Coronary artery (tissue), 2 donors: ENCODE data around the gene MMP15.

Experiments used
- DNase-seq: peaks from one replicate; pipeline ENCODE4 v3.0.0-alpha.2; 2017; ENCODE audit warnings: low spot score
- H3K27ac ChIP-seq, 2 donors: fragments of 200-600 bp; sonication (generic); one replicate each; pipeline ENCODE4 v1.5.1; 2016 to 2019
- H3K4me3 ChIP-seq: fragments of 200-600 bp; sonication (generic); 2 replicates; pipeline ENCODE4 v1.5.1; 2016; ENCODE audit warnings: mild to moderate bottlenecking, moderate library complexity
- CTCF ChIP-seq: fragments of 200-600 bp; sonication (generic); IDR thresholded peaks from one replicate; pipeline ENCODE4 v1.5.1; 2019; ENCODE audit warnings: antibody characterized with exemption

Gene MMP15

GRCh38 chr16:58037365-58038057, 12.0 kb downstream of the MMP15 start:
- no peak for DNase-seq
- Histone ChIP-seq H3K27ac (no peak overlapping the region), H3K4me3 (no peak overlapping the region)
- no peak for TF ChIP-seq CTCF

- TF ChIP-seq CTCF: no peak
- H3K4me3 ChIP-seq: no peak overlapping the region
- H3K27ac ChIP-seq: no peak overlapping the region
- DNase-seq: no peak
Observed at GRCh38 chr16:58038219-58038641, 12.7 kb downstream of the MMP15 start.

GRCh38 chr16:58039829-58040495, 14.4 kb downstream of the MMP15 start:
- no peak overlapping the region for H3K4me3 ChIP-seq
- H3K27ac ChIP-seq: no peak overlapping the region
- DNase-seq: no peak
- TF ChIP-seq CTCF: no peak

GRCh38 chr16:58040496-58040846, 14.9 kb downstream of the MMP15 start:
- no peak for TF ChIP-seq CTCF
- DNase-seq: no peak

GRCh38 chr16:58040945-58041627, 15.5 kb downstream of the MMP15 start:
- no peak for DNase-seq
- no peak overlapping the region for H3K27ac ChIP-seq
- no peak for TF ChIP-seq CTCF
- no peak overlapping the region for H3K4me3 ChIP-seq

More at GRCh38 chr16:58040496-58040846, 14.9 kb downstream of the MMP15 start:
- Histone ChIP-seq H3K27ac (no peak overlapping the region), H3K4me3 (no peak overlapping the region)

- no peak for TF ChIP-seq CTCF
- DNase-seq: no peak
Observed at GRCh38 chr16:58041628-58041955, 16.0 kb downstream of the MMP15 start.

More at GRCh38 chr16:58041628-58041955, 16.0 kb downstream of the MMP15 start:
- H3K27ac ChIP-seq: no peak overlapping the region
- H3K4me3 ChIP-seq: no peak overlapping the region
